NT2/D1 (cell line): ENCODE measurements around the gene CSKMT.
"Not testable (repeated sequence)": the region's sequence is repeated elsewhere in the genome, so short reads cannot be mapped to it uniquely, and the experiment has no call there.

Experiments used
- DNase-seq: peaks from one replicate; pipeline ENCODE4 v3.0.0-alpha.2; 2011; ENCODE audit warnings: low read depth, low spot score
- H3K27me3 ChIP-seq: 2 replicates; pipeline ENCODE4 v1.6.0; 2011; ENCODE audit warnings: mild to moderate bottlenecking; ENCODE audit not compliant: insufficient read length, insufficient read depth
- H3K36me3 ChIP-seq: 2 replicates; pipeline ENCODE4 v1.6.1; 2011; ENCODE audit warnings: mild to moderate bottlenecking, low read length, mixed read lengths; ENCODE audit not compliant: insufficient read depth, insufficient read length
- H3K4me1 ChIP-seq: 2 replicates; pipeline ENCODE4 v1.5.1; 2011; ENCODE audit not compliant: insufficient read depth, insufficient read length
- H3K4me3 ChIP-seq: 2 replicates; pipeline ENCODE4 v1.5.1; 2011; ENCODE audit warnings: low read depth; ENCODE audit not compliant: insufficient read length
- H3K9ac ChIP-seq: 2 replicates; pipeline ENCODE4 v1.6.0; 2011; ENCODE audit warnings: low read depth; ENCODE audit not compliant: insufficient read length
- H3K9me3 ChIP-seq: 2 replicates; pipeline ENCODE4 v1.5.1; 2011; ENCODE audit warnings: mild to moderate bottlenecking, low read length; ENCODE audit not compliant: insufficient read depth
- SUZ12 ChIP-seq: IDR thresholded peaks from 2 replicates; pipeline ENCODE4 v1.6.1; 2011; ENCODE audit not compliant: insufficient read length, insufficient read depth; ENCODE audit errors: extremely low read depth
- YY1 ChIP-seq: IDR thresholded peaks from 2 replicates; pipeline ENCODE4 v1.6.1; 2011; ENCODE audit not compliant: insufficient read length, insufficient read depth
- ZNF274 ChIP-seq: IDR thresholded peaks from 2 replicates; pipeline ENCODE4 v1.6.1; 2011; ENCODE audit warnings: mild to moderate bottlenecking, low read depth, low read length

CSKMT gene

GRCh38 chr11:62665075-62665598 lies at the start of gene CSKMT, which contains the start of gene C11orf98:
Gene CSKMT (plus strand): TSS chr11:62665312. CDS start chr11:62665880, 568 bp downstream.
Gene C11orf98 (minus strand): TSS chr11:62665210. CDS start chr11:62665169, 41 bp downstream.
- peak within 1 kb of the TSS; percentile 99 for H3K4me3 ChIP-seq
- H3K9me3 ChIP-seq: no peaks in the 10 kb centered on the region
- H3K9ac ChIP-seq: peak within 1 kb of the TSS; percentile 100
- H3K27me3 ChIP-seq: no peaks in the 10 kb centered on the region
- H3K36me3 ChIP-seq: peaks cover 67% of the 10 kb centered on the region
- no peak for TF ChIP-seq YY1
- no peak for TF ChIP-seq ZNF274
- TF ChIP-seq SUZ12: no peak
- DNase-seq: peak; percentile 93
- H3K4me1 ChIP-seq: no peaks in the 10 kb centered on the region

GRCh38 chr11:62615521-62615920 lies 49.6 kb upstream of the CSKMT start:
- no peaks in the 10 kb centered on the region for H3K27me3 ChIP-seq
- no peak overlapping the region for H3K4me3 ChIP-seq
- H3K9me3 ChIP-seq: no peaks in the 10 kb centered on the region
- H3K9ac ChIP-seq: no peak overlapping the region
- TF ChIP-seq SUZ12: no peak
- no peak for TF ChIP-seq YY1
- no peak for TF ChIP-seq ZNF274
- peaks cover 26% of the 10 kb centered on the region for H3K4me1 ChIP-seq
- peaks cover 38% of the 10 kb centered on the region for H3K36me3 ChIP-seq
- no peak for DNase-seq

- peaks cover 36% of the 10 kb centered on the region for H3K36me3 ChIP-seq
- H3K9ac ChIP-seq, H3K9me3 ChIP-seq, DNase-seq, H3K27me3 ChIP-seq, H3K4me3 ChIP-seq: not testable (repeated sequence)
- peaks cover 17% of the 10 kb centered on the region for H3K4me1 ChIP-seq
These were observed 48.2 kb upstream of the CSKMT start for GRCh38 chr11:62616957-62617356.

- Histone ChIP-seq H3K4me1 (no peaks in the 10 kb centered on the region), H3K9me3 (no peaks in the 10 kb centered on the region), H3K9ac (peak overlapping the region; percentile 94), H3K27me3 (no peaks in the 10 kb centered on the region), H3K4me3 (peak overlapping the region; percentile 81), H3K36me3 (peaks cover 45% of the 10 kb centered on the region)
- no peak for DNase-seq
- TF ChIP-seq YY1 (no peak), SUZ12 (no peak), ZNF274 (no peak)
These were observed 44.0 kb upstream of the CSKMT start for GRCh38 chr11:62621027-62621566.

GRCh38 chr11:62621567-62622470 lies 43.3 kb upstream of the CSKMT start, which contains the start of gene B3GAT3:
Gene B3GAT3 (minus strand): TSS chr11:62621986. CDS start chr11:62621947, 39 bp downstream.
- Histone ChIP-seq H3K27me3 (no peaks in the 10 kb centered on the region), H3K9ac (peak within 1 kb of the TSS; percentile 94), H3K4me1 (no peaks in the 10 kb centered on the region), H3K9me3 (no peaks in the 10 kb centered on the region), H3K36me3 (peaks cover 45% of the 10 kb centered on the region), H3K4me3 (peak within 1 kb of the TSS; percentile 81)
- no peak for TF ChIP-seq YY1
- TF ChIP-seq SUZ12: no peak
- no peak for TF ChIP-seq ZNF274
- DNase-seq: peak; percentile 95

- Histone ChIP-seq H3K36me3 (peaks cover 46% of the 10 kb centered on the region), H3K9ac (no peak overlapping the region), H3K9me3 (no peaks in the 10 kb centered on the region), H3K27me3 (no peaks in the 10 kb centered on the region), H3K4me3 (no peak overlapping the region), H3K4me1 (no peaks in the 10 kb centered on the region)
- no peak for DNase-seq
- no peak for TF ChIP-seq SUZ12
These were observed 42.5 kb upstream of the CSKMT start for GRCh38 chr11:62622476-62623089.

GRCh38 chr11:62627713-62628112 lies 37.4 kb upstream of the CSKMT start:
- H3K4me3 ChIP-seq: no peak overlapping the region
- no peaks in the 10 kb centered on the region for H3K27me3 ChIP-seq
- no peaks in the 10 kb centered on the region for H3K4me1 ChIP-seq
- H3K36me3 ChIP-seq: peaks cover 87% of the 10 kb centered on the region
- no peaks in the 10 kb centered on the region for H3K9me3 ChIP-seq
- DNase-seq: no peak
- TF ChIP-seq ZNF274 (no peak), SUZ12 (no peak), YY1 (no peak)
- no peak overlapping the region for H3K9ac ChIP-seq
